ENCODE results near the gene IGFBPL1. TPM values are rescaled to one million over a fixed set of nuclear protein-coding genes. Genes with fewer than 3 reads are reported as not detected.

Gene IGFBPL1
- polyA plus RNA-seq, 1 experiment = 0.07 TPM

DNA sequence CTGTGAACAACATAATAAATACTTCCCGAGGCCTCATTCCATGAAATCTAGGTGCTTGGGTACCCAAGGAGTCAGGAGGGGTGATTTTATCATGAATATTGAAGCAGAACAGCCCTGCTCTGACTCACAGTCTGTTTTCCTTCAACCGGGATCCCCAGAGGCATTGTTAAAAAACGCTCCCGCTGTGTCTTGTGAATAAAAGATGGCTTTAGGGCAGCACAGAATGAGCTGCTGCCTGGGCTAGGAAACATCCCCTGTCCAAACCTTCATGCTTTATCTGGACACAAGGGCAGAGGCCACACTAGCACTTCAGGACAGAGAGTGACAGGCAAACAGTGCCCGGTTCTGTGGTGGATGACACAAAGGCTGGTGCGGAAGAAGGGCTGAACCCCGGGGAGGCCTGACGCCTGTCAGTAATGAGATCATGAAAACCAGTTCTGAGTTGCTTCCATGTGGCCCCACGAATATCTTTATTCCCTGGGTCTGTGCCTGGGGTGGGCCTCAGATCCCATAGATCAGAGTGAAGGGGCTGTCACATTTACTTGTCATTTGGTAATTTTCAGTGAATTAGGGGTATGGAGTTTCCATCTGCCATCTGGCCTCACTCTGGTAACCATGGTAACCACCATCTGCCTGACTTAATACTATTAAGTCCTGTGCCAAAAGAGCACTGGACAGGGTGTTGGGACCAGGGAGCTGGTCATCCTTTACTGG is 2.6 kb downstream of the IGFBPL1 start:
- Histone ChIP-seq H3K9me3 (ENCODE audit: control insufficient read depth, insufficient read depth, low read length) (no peaks in the 10 kb centered on the region), H3K27me3 (ENCODE audit: control insufficient read depth, insufficient read depth, low read length) (peaks cover 64% of the 10 kb centered on the region), H3K27ac (ENCODE audit: low read depth, low read length) (no peak overlapping the region), H3K4me3 (ENCODE audit: low read depth, low read length) (no peak overlapping the region)
- ChIA-PET POLR2A (no interaction called here), CTCF (no interaction called here)
- no peak for DNase-seq (ENCODE audit: low read depth, low spot score)
- TF ChIP-seq, protein P1, sequence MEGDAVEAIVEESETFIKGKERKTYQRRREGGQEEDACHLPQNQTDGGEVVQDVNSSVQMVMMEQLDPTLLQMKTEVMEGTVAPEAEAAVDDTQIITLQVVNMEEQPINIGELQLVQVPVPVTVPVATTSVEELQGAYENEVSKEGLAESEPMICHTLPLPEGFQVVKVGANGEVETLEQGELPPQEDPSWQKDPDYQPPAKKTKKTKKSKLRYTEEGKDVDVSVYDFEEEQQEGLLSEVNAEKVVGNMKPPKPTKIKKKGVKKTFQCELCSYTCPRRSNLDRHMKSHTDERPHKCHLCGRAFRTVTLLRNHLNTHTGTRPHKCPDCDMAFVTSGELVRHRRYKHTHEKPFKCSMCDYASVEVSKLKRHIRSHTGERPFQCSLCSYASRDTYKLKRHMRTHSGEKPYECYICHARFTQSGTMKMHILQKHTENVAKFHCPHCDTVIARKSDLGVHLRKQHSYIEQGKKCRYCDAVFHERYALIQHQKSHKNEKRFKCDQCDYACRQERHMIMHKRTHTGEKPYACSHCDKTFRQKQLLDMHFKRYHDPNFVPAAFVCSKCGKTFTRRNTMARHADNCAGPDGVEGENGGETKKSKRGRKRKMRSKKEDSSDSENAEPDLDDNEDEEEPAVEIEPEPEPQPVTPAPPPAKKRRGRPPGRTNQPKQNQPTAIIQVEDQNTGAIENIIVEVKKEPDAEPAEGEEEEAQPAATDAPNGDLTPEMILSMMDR (IDR thresholded peaks at IDR 0.05; ENCODE audit: low read depth, low read length) = no peak

DNA sequence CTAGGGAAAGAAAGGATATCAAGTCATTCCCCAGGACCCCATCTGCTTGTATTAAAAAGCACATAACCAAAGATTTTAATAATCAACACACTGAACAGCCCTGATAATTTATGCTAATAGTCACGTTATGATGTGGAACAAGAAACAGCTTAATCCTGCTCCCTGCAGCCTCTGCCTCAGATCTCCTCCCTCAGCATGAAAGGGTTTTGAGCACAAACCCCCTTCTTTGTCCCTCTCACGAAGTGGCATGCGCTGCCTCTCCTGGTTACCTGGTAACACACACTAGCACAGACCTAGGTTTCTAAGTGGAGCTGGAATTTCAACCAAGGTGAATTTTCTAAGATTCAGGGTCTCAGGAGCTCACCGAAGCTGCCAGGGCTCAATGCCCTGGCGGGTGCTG is 5.1 kb downstream of the IGFBPL1 start:
- H3K9me3 ChIP-seq (ENCODE audit: control insufficient read depth, insufficient read depth, low read length) = no peaks in the 10 kb centered on the region
- ChIA-PET POLR2A (no interaction called here), CTCF (no interaction called here)
- TF ChIP-seq, protein P1 (IDR thresholded peaks at IDR 0.05; ENCODE audit: low read depth, low read length) = no peak
- H3K4me3 ChIP-seq (ENCODE audit: low read depth, low read length) = no peak overlapping the region
- H3K27ac ChIP-seq (ENCODE audit: low read depth, low read length) = no peak overlapping the region
- DNase-seq (ENCODE audit: low read depth, low spot score) = no peak
- peaks cover 57% of the 10 kb centered on the region for H3K27me3 ChIP-seq (ENCODE audit: control insufficient read depth, insufficient read depth, low read length)

DNA sequence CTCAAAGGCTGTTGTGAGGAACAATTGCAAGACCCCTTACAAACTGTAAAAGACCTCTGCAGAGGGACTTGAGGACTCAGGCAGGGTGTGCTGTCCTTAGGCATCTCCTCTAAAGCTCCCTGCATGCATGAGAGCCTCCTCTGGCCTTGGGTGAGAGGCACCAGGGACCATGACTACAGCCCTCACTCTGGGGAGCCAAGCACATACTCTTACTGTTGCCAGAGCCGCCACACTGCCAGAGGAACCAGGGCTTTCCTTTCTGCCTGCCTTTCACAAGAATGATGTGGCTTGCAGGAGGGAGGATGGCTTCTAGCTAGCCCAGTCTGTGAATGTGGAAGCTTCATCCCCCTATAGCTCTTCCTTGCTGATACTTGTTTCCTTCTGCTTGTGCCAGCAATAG is 5.9 kb downstream of the IGFBPL1 start:
- Histone ChIP-seq H3K4me3 (ENCODE audit: low read depth, low read length) (no peak overlapping the region), H3K27me3 (ENCODE audit: control insufficient read depth, insufficient read depth, low read length) (peaks cover 61% of the 10 kb centered on the region), H3K9me3 (ENCODE audit: control insufficient read depth, insufficient read depth, low read length) (no peaks in the 10 kb centered on the region), H3K27ac (ENCODE audit: low read depth, low read length) (no peak overlapping the region)
- ChIA-PET POLR2A (no interaction called here), CTCF (interaction anchor here (3.4 kb wide), 1 partner anchor 14 kb away, joined by 15 read pairs; no protein-coding TSS in a partner anchor)
- TF ChIP-seq, protein P1 (IDR thresholded peaks at IDR 0.05; ENCODE audit: low read depth, low read length) = no peak
- no peak for DNase-seq (ENCODE audit: low read depth, low spot score)

DNA sequence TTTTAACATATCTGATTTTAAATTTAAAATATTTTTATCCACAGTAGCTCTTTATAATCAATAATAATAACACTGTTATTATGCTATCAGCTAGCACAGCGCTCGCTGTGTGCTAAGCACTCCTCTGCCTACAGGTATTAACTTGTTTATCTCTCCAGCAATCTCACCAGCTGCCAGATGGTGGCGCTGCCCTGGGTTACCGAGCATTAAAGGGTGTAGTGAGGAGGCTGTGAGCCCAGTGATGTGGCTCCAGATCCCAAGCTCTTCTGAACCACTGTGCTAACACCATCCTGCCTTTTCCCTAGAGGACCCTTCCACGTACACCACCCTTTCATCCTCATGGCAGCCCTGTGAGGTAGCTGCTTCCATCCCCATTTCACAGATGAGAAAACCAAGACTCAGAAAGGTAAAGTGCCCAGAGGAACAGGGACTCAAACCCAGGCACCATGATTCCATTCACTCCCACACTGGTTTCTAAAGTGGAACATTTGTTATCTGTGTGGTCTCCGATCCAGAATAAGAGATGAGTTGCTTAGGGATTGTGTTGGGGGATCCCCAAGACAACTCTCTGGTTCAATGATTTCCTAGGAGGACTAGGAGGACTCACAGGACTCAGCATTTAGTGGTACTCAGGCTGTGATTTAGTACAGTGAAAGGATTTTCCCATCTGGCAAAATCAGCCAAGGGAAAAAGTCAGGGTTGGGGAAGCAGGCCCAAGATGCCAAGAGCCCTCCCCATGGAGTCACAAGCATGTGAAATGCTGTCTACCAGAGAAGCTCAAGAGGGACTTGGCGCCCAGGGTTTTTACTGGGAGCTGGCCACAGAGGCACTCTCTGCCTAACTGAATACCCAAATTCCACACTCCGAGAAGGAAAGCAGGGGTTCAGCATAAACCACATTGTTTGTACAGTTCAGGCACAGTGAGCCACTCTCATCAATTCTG is 7.0 kb downstream of the IGFBPL1 start:
- DNase-seq (ENCODE audit: low read depth, low spot score) = no peak
- Histone ChIP-seq H3K9me3 (ENCODE audit: control insufficient read depth, insufficient read depth, low read length) (no peaks in the 10 kb centered on the region), H3K4me3 (ENCODE audit: low read depth, low read length) (no peak overlapping the region), H3K27me3 (ENCODE audit: control insufficient read depth, insufficient read depth, low read length) (peaks cover 61% of the 10 kb centered on the region), H3K27ac (ENCODE audit: low read depth, low read length) (no peak overlapping the region)
- ChIA-PET CTCF (interaction anchor here (1.2 to 3.4 kb wide), 2 partner anchors 16 to 20 kb away, joined by 3 to 15 read pairs; no protein-coding TSS in a partner anchor), POLR2A (no interaction called here)
- TF ChIP-seq, protein P1 (IDR thresholded peaks at IDR 0.05; ENCODE audit: low read depth, low read length) = peak; percentile 44

DNA sequence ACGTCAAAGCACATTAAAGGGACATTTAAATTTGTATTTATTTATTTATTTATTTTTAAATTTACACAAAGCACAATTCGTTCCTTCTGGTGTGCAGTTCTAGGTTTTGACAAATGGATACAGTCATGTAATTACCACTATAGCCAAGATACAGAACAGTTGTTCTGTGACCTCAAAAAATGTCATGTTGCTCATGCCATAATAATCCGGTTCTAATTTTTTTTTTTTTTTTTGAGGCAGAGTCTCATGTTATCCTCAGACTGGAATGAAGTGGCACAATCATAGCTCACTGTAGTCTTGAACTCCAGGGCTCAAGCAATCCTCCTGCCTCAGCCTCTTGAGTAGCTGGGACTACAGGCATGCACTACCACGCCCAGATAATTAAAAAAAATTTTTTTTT is 7.8 kb downstream of the IGFBPL1 start:
- Histone ChIP-seq H3K27me3 (ENCODE audit: control insufficient read depth, insufficient read depth, low read length) (peaks cover 64% of the 10 kb centered on the region), H3K9me3 (ENCODE audit: control insufficient read depth, insufficient read depth, low read length) (no peaks in the 10 kb centered on the region), H3K4me3 (ENCODE audit: low read depth, low read length) (no peak overlapping the region), H3K27ac (ENCODE audit: low read depth, low read length) (no peak overlapping the region)
- ChIA-PET CTCF (interaction anchor here (1.2 to 3.4 kb wide), 2 partner anchors 16 to 21 kb away, joined by 3 to 15 read pairs; no protein-coding TSS in a partner anchor), POLR2A (no interaction called here)
- TF ChIP-seq, protein P1 (IDR thresholded peaks at IDR 0.05; ENCODE audit: low read depth, low read length) = no peak
- DNase-seq (ENCODE audit: low read depth, low spot score) = no peak
